ENCODE measurements around the gene THOC2. TPM values are rescaled to one million over a fixed set of nuclear protein-coding genes. Genes with fewer than 3 reads are reported as not detected.

The THOC2 gene
- total and polyA plus RNA-seq, 9 of the 15 experiments (the other 6 are each of a cell fraction or from before 2014, with no cell fraction given), result 131 to 234 (median 192) TPM

DNA sequence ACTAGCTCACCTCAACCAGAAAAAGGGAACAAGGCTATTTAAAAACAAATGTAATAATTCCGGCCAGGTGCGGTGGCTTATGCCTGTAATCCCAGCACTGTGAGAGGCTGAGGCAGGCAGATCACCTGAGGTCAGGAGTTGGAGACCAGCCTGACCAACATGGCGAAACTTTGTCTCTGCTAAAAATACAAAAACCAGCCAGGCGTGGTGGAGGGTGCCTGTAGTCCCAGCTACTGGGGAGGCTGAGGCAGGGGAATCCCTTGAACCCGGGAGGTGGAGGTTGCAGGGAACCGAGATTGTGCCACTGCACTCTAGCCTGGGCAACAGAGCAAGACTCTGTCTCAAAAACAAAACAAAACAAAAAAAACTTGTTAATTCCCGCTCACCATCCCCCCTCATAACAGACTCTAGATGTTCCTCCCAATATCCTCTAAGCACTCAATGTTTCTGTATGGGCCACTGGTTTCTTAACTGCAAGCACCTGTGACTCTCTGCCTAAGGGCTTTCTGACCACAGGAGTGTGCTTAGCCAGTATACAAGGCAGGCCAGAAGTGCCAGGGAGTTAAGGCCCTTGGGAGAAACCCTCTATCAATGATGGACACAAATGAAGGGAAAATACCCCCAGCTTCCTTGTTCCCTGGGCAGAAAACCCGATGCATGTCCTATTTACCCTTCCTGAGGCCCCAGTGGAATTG, 21.0 kb upstream of the THOC2 start (continued):
- TF ChIP-seq, protein P1, sequence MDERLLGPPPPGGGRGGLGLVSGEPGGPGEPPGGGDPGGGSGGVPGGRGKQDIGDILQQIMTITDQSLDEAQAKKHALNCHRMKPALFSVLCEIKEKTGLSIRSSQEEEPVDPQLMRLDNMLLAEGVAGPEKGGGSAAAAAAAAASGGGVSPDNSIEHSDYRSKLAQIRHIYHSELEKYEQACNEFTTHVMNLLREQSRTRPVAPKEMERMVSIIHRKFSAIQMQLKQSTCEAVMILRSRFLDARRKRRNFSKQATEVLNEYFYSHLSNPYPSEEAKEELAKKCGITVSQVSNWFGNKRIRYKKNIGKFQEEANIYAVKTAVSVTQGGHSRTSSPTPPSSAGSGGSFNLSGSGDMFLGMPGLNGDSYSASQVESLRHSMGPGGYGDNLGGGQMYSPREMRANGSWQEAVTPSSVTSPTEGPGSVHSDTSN (CRISPR knock-in tag; IDR thresholded peaks at IDR 0.05; ENCODE audit: low read depth), result no peak
- TF ChIP-seq, protein P1 (tag; conservative IDR thresholded peaks at IDR 0.05; ENCODE audit: low read depth), result no peak
- TF ChIP-seq TRIM24 (IDR thresholded peaks at IDR 0.05), result no peak
- TF ChIP-seq L3MBTL2 (IDR thresholded peaks at IDR 0.05), result no peak
- no peak for TF ChIP-seq NCOA1 (IDR thresholded peaks at IDR 0.05; ENCODE audit: low read depth)
- no peak for TF ChIP-seq NCOA4 (IDR thresholded peaks at IDR 0.05; ENCODE audit: partially characterized antibody)
- TF ChIP-seq, protein P2, sequence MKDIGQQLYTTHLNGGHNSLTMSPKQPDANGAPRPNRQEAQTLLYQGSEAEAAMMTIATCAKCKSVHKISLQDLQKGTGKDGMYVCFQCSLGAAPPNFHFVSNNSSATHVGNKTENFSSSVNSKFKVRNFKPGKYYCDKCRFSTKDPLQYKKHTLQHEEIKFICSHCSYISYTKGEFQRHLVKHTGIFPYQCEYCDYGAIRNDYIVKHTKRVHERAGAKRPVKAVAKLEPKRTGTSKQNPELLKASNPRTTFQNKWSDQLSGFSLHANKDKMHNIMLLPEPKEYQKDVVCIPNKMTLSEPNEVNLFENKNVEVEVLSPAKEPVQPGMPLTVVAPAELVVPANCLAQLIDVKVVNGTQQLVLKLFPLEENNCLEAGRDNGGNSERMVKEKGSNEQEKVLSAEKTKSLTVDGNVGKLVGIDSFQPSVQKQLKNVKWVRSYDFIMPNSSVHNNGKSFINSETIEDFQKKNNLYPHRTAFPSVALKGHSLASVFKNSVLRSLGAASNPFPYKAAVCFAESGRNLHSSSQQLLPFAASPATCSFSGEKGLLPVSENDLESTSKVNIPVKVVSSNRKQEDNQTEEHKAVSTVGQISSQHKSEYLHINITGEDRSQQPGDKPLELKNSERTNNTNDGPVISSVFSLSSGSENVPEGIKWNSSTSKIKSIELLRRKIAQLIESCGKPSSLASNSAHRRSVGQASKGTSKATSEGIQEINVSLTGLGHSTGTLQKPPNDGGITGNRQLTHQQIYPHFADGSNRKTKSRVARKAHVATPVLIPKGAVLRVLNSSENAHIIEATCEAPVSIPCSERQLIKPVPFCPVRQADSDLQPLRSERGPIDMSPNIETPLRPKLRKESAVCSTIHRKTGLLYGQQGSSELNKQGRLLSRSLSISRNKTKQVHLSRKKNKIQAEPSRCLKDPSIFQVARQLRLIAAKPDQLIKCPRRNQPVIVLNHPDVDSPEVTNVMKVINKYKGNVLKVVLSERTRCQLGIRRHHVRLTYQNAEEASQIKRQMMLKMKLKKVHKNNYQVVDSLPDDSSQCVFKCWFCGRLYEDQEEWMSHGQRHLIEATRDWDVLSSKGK (CRISPR knock-in tag; IDR thresholded peaks at IDR 0.05), result no peak
- TF ChIP-seq SMAD4 (CRISPR knock-in tag; conservative IDR thresholded peaks at IDR 0.05), result no peak
- TF ChIP-seq, protein P3, sequence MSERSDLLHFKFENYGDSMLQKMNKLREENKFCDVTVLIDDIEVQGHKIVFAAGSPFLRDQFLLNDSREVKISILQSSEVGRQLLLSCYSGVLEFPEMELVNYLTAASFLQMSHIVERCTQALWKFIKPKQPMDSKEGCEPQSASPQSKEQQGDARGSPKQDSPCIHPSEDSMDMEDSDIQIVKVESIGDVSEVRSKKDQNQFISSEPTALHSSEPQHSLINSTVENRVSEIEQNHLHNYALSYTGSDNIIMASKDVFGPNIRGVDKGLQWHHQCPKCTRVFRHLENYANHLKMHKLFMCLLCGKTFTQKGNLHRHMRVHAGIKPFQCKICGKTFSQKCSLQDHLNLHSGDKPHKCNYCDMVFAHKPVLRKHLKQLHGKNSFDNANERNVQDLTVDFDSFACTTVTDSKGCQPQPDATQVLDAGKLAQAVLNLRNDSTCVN (CRISPR knock-in tag; IDR thresholded peaks at IDR 0.05), result no peak
- TF ChIP-seq BRD9 (IDR thresholded peaks at IDR 0.05; ENCODE audit: low read depth, partially characterized antibody), result no peak
- TF ChIP-seq CBFB (CRISPR knock-in tag; IDR thresholded peaks at IDR 0.05), result no peak
- TF ChIP-seq RBM34 (IDR thresholded peaks at IDR 0.05; ENCODE audit: borderline replicate concordance, insufficient read depth, low read length), result no peak
- TF ChIP-seq SAP30 (IDR thresholded peaks at IDR 0.05; ENCODE audit: borderline replicate concordance, insufficient read depth, low read depth, low read length, poor library complexity, severe bottlenecking), result no peak
- no peak for TF ChIP-seq HDAC2 (IDR thresholded peaks at IDR 0.05)
- TF ChIP-seq HMGN3 (IDR thresholded peaks at IDR 0.05; ENCODE audit: borderline replicate concordance, extremely low read depth, insufficient read length, low read depth, low read length), result no peak
